Bronchial epithelial cell (primary cell): Measurements from ENCODE around the gene MADCAM1. TPM values are rescaled to one million over a fixed set of nuclear protein-coding genes. Genes with fewer than 3 reads are reported as not detected.

Experiments
- DNase-seq: peaks from one replicate; pipeline ENCODE4 v3.0.0-alpha.2; 2010; ENCODE audit warnings: low read depth
- FAIRE-seq: peaks from 2 replicates; lab custom pipeline; 2011; peaks lifted over from hg19 to GRCh38; lab: Jason Lieb, UNC
- H3K27me3 ChIP-seq: 2 replicates; pipeline ENCODE4 v1.5.1; 2011; ENCODE audit warnings: low read length; ENCODE audit not compliant: control insufficient read depth, insufficient read depth
- H3K36me3 ChIP-seq: 2 replicates; pipeline ENCODE4 v1.5.1; 2011; ENCODE audit warnings: low read length; ENCODE audit not compliant: control insufficient read depth, insufficient read depth
- H3K4me3 ChIP-seq: 2 replicates; pipeline ENCODE4 v1.5.1; 2011; ENCODE audit warnings: mild to moderate bottlenecking, low read depth, low read length, control low read depth
- CTCF ChIP-seq: IDR thresholded peaks from 2 replicates; pipeline ENCODE4 v1.5.1; 2011; ENCODE audit warnings: mild to moderate bottlenecking, moderate library complexity, low read length, control low read depth, inconsistent platforms; ENCODE audit not compliant: insufficient read depth, severe bottlenecking
- total RNA-seq: library from RNA; depleted of rRNA; stranded (reverse); fragments of >200 nt; gene quantifications from 2 replicates; pipeline ENCODE4 v1.2.1, GENCODE V29; 2014

The MADCAM1 gene
- total RNA-seq, 1 donor from 2014 or later = not detected

GRCh38 chr19:554817-555216 lies 58.5 kb downstream of the MADCAM1 start:
- FAIRE-seq (no peak), DNase-seq (no peak)
- no peaks in the 10 kb centered on the region for H3K27me3 ChIP-seq
- no peak for TF ChIP-seq CTCF
- H3K36me3 ChIP-seq = no peaks in the 10 kb centered on the region
- H3K4me3 ChIP-seq = no peak overlapping the region

Other genes starting within 250 kb of the MADCAM1 start
- gene PLPP2, start 205.1 kb upstream of the MADCAM1 start, total RNA-seq = 39.8 and 86.9 TPM in 2 replicates
- 19.0 and 19.6 TPM in 2 replicates for gene MIER2, start 151.7 kb upstream of the MADCAM1 start, total RNA-seq
- 0.26 TPM in 2 replicates for gene C2CD4C, start 87.3 kb upstream of the MADCAM1 start, total RNA-seq
- gene SHC2, start 35.5 kb upstream of the MADCAM1 start, total RNA-seq = under 0.01 and 0.51 TPM in 2 replicates
- gene TPGS1, start 11.0 kb downstream of the MADCAM1 start, total RNA-seq = 16.8 and 23.2 TPM in 2 replicates
- gene CDC34, start 35.3 kb downstream of the MADCAM1 start, total RNA-seq = 143 and 169 TPM in 2 replicates
- not detected in 2 replicates for gene GZMM, start 47.6 kb downstream of the MADCAM1 start, total RNA-seq
- gene BSG, start 76.1 kb downstream of the MADCAM1 start, total RNA-seq = 349 and 369 TPM in 2 replicates
- gene HCN2, start 93.4 kb downstream of the MADCAM1 start, total RNA-seq = under 0.01 and 0.51 TPM in 2 replicates
- 27.5 and 29.0 TPM in 2 replicates for gene POLRMT, start 137.1 kb downstream of the MADCAM1 start, total RNA-seq
- gene FGF22, start 143.4 kb downstream of the MADCAM1 start, total RNA-seq = not detected in 2 replicates
- gene RNF126, start 166.7 kb downstream of the MADCAM1 start, total RNA-seq = 28.3 and 42.6 TPM in 2 replicates
- gene FSTL3, start 179.9 kb downstream of the MADCAM1 start, total RNA-seq = 80.6 and 143 TPM in 2 replicates
- not detected in 2 replicates for gene PRSS57, start 199.0 kb downstream of the MADCAM1 start, total RNA-seq
- gene PALM, start 212.4 kb downstream of the MADCAM1 start, total RNA-seq = under 0.01 and 0.26 TPM in 2 replicates